Brain pericyte (primary cell): ENCODE measurements around the gene STIM2.

Experiments used
- DNase-seq: peaks from one replicate; pipeline ENCODE4 v3.0.0-alpha.2; 2012; ENCODE audit warnings: low read depth, low spot score

The STIM2 gene

GRCh38 chr4:27040356-27040755 lies 179.7 kb downstream of the STIM2 start:
- DNase-seq, result no peak

DNA sequence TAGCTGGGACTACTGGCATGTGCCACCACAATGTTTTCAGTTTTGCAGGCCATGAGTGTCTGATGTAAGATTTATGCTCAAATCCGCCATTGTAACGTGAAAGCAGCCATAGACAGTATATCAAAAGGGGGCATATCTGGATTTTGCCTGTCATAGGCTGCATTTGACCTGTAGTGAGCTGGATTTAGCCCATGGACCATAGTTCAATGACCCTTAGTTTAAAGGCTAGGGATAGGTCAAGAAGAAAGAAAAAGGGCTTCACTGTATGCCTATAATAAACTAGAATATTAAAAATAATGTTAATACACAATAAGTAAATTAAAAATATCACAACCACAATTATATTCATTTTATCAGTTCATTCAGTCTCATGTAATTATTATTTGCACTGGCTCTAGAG lies 181.8 kb downstream of the STIM2 start:
- DNase-seq, result no peak

DNA sequence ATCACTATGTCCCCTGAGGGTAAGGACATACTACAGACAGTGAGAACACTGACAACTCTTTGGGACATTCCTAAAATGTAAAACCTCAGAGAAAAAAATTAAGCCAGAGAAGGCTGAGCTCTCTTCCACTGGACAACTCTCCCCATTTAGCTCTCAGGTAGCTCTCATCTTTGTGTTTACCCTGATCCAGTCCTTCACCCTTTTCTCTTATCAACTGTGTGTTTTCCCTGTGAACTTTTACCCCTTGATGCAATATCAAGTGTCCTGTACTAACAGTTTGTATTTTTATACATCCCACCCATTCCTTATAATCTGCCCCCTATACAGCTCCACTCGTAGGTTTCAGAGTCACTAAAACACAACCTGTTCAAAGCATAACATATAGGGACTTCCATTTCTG lies 182.6 kb downstream of the STIM2 start:
- no peak for DNase-seq

DNA sequence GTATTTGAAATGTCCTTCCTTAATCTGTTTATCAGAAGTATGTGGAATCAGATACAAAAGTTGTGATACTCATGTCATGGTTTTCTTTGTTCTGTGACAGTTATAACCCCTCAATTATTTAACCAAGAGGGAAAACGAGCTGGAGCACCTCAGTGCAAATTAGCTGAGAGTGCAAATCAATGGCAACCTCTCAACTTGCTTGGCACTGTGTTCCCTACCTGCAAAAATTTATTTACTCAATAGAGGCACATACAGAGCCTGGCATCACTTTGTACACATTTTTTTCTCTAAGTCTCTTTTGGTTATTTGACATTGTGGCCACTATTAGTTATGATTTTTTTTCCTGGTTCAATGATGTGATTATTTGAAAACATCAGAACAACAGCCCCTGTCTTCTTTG lies 186.2 kb downstream of the STIM2 start:
- DNase-seq, result no peak

DNA sequence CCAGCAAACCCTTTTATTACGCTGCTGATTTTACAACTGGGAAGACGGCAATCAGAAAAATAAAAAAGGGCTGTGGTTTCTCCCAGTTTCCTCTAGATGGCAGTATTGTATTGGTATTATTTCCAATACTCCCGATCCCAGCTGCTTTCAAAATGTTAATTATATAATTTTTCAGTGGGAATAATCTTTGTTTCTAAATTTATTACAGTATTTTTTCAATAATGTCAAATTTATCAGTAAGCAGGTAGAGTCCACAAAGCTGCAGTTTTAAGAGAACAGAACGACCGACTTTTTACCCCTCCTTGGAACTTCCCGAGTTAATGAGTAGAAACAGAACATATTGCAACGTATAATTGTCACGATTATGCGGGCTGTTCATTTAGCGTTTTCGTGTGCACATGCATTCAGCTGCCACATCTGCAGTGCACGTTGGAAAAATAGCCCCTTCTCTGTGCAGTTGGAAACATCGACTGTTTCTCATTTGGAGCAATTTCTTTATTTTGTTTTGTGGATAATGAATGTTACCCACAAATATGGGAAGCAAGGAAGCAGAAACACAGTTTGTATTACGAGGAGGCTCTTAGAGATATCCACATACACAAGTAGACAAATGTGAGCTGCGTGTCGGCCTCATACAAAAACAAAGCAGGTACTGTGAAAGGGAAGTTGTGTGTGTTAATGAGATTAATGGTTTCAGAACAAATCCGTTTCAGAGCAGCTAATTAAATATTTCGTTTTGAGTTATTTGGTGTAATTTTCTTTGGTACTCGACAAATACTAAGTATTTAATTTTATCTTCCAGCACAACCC lies 188.0 kb downstream of the STIM2 start:
- no peak for DNase-seq

- no peak for DNase-seq
Observed at GRCh38 chr4:27049239-27049829, 188.7 kb downstream of the STIM2 start.

DNA sequence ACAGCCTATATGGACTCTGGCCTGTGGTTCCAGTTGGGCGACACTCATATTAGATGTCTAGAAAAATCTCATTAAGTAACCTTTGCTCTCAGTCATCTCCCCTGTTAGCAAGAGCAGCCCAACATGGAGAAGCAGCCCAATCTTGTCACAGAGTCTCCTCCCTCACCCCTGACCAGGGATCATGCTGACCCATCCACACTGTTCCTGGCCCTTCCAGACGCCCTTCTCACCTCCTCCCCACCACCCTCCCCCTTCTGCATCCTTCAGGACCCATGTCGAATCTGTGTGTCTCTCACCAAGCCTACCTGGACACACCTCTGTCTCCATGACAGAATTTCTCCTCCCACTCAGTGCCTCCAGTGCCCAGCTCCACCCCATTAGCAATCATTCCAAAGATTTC lies 190.1 kb downstream of the STIM2 start:
- no peak for DNase-seq

GRCh38 chr4:27055221-27055760 lies 194.7 kb downstream of the STIM2 start:
- DNase-seq, result no peak

- no peak for DNase-seq
Observed at GRCh38 chr4:27056281-27056680, 195.6 kb downstream of the STIM2 start.

- no peak for DNase-seq
Observed at GRCh38 chr4:27057053-27057452, 196.4 kb downstream of the STIM2 start.

DNA sequence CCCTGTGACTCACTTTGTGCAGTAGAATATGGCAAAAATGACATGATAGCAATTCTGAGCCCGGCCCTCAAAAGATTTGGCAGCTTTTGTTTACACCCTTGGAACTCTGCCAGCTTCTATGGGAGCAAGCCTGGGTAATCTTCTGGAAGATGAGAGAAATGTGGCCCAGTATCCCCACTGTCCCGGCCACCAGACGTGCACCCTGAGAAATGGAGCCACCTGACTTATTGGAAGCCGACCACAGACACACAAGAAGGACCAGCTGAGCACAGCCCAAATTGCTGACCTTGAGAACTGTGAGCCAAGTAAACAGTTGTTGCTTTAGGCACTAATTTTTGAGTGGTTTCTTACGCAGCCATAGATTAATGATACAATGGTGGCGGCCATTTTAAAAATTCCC lies 197.0 kb downstream of the STIM2 start:
- no peak for DNase-seq

DNA sequence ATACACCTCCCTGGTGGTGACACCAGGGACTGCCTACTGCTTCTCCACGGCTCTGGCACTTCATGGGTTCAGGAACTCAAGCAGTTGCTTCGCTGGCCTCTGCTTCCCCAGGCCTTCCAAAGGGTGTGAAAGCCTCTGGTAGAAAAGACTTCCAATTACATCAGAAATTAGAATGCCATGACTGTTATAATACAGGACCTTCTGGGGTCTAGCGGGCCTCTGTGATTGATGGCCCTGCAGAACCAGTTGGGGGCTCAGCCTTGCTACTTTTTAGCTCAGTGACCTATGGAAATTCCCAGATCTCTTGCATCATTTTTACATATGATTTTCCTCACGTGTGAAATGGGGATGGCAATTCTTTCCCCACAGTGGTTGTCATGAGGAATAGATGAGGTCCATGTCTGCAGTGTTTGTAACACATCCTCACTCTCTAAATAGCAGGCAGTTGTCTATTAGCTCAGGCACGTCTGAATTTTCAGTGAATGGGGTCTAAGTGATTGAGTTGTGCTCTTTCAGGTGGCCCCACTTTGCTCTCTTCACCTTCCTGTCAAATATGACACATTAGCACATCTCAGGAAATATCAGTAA lies 198.3 kb downstream of the STIM2 start:
- DNase-seq, result no peak

GRCh38 chr4:27059446-27059845 lies 198.8 kb downstream of the STIM2 start:
- no peak for DNase-seq

DNA sequence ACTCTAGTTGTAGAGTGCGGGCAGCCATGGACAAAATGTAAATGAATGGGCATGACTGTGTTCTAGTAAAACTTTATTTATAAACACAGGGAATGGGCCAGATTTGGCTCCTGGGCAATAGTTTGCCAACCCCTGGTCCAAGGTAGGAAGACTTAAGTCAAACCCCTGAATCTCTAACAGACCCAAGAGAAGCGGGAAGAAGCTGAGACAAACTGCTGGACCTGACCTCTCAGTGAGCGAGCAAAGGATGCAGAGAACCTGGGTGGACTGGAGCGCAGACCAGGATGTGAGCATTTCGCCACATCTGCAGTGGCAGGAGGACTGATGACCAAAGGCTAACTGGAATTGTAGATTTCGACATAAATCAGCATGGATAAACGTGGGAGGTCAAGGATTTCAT lies 201.6 kb downstream of the STIM2 start:
- DNase-seq, result no peak

DNA sequence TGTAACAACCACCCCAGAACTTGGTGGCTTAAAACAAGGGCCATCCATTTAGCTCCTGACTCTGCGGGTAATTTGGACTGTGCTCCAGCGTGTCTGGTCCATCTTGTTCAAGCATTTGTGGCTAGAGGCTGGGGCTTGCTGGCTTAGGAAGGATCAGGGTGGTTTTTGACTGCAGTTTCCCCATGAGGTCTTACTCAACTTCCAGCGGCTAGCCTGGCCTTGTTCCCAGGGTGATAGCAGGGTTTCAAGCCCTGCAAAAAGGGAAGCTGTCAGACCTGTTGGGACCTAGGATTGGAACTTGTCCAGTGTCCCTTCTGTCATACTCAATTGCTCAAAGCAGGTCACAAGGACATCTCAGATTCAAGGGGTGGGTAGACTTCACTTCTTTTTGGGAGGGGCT lies 205.9 kb downstream of the STIM2 start:
- no peak for DNase-seq

DNA sequence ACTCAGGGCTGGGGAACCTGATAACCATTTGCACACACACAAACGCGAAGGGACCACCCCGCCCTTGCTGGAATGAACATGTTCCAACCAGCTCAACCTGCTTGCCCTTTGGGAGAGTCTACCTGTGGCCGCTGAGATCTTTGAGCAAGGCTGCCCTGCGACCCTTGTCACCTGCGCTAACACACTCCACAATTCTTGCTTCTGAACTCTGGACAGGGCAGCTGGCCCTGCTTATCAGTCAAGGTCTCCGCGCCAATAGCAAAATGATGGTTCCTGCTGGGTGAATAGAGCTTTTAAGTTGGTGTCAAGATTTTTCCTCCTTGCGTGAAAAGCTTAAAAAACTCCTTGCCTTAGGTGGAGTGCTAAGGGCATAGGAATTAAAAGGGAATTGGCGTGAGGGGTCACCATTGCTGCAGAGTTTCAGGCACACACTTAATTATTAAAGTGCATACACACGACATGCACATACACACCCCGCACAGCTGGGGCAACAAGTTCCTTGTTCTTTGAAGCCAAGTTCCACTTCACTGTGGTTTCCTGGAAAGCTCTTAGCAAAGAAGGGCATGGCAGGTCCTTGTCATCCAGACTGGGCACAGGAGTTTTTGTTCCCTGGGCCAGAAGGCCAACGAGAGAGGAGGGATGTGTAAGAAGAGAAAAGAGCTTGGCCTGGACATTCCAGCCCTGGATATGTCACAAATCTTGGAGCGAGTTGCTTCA lies 207.7 kb downstream of the STIM2 start:
- no peak for DNase-seq
